HG02642 (cell line): ENCODE measurements around the gene TRERF1.
A peak's percentile ranks its signal among the peaks of the same experiment; 100 is the strongest.
"Not testable (repeated sequence)": the region's sequence is repeated elsewhere in the genome, so short reads cannot be mapped to it uniquely, and the experiment has no call there.

ENCODE experiments used
- ATAC-seq: cut with Tn5 transposase; IDR thresholded peaks from one replicate; pipeline ENCODE4 v1.9.1; 2021; ENCODE audit warnings: mild to moderate bottlenecking; ENCODE audit not compliant: unreplicated experiment, poor library complexity

TRERF1 gene

DNA sequence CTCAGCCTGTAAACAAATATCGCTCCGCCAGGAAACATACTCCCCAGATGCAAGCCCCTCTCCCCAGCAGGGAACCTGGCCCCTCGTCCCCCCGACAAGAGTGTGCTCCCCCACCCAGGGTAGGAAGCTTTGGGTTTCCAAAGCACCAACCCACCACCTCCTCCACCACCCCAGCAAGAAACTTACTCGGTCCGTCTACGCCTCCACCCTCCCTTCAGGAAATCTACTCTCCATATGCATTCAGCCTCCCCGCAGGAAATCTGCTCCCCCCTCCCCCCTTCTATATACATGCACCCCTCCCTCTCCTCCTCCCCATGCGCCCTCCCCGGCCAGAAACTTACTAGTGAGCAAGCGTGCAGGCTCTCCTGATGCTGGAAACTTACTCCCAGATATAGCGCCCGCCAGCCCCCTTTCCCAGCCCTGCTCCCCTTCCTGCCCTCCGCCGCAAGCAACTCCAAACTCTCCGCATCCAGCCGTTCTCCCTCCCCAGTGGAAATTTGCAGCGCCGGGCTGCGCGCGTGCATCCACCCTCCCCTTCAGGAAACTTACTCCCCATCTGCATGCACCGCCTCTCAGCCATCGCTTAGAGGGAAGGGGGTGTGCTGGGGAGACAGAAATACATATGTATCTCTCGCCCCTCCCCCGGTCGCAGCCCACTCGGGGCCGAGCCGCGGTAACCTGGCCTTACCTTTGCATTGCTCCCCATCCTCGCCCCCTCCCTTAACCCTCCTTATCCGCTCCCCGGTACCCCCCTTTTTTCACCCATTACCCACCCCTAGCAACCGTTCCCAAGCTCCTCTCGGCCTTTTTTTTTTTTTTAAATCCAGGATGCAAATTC, at the start of gene TRERF1:
Gene TRERF1, minus strand, starts transcription at position 594 of the 838 bp plus-strand sequence. CDS start 182,336 bp downstream, outside the sequence.
- ATAC-seq: peak; percentile 39

DNA sequence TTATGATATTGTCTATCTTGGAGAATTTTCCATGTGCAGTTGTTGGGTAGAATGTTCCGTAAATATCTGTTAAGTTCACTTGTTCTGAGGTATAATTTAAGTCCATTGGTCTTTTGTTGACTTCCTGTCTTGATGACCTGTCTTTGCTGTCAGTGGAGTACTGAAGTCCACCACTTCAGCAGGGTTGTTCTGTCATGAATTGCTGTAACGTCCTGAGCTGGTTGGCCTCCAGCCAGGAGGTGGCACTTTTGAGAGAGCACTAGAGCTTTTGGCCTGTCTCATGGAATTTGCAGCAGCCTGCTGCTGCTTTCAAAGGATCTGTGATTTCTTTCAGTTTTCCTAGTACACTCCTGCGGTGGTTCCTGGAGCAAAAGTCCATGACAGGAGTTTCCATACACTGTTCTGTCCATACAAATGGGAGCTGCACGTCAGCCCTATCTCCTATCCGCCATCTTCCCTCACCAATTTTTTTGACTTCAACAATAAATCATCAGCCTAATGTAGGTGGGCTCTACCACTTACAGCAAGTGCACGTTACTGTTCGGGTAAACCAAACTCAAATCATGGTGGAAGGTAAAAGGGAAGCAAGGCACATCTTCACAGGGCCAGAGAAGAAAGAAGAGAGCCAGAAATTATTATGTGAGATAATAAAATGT, 46.9 kb upstream of the TRERF1 start:
- ATAC-seq: no peak

- no peak for ATAC-seq
Observed at GRCh38 chr6:42493914-42494539, 42.3 kb upstream of the TRERF1 start.

DNA sequence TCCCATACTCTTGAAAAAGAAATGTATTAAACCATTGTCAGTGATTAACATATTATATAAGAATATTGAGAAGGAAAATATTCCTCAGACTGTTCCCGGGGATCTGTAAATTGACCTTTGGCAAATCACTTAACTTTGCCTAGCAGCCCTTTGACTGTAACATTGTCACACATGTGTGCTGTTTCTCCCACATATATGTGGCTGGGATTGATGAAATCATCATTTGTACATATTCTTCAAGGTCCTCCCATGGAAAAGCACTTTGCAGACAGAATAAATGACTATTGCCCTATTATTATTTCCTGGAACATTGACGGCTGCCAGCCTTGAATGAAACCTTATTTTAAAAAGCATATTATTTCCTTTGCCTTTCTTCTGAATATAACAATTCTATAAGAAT, 36.4 kb upstream of the TRERF1 start:
- no peak for ATAC-seq

GRCh38 chr6:42484261-42484660, 32.5 kb upstream of the TRERF1 start:
- ATAC-seq: no peak

GRCh38 chr6:42482174-42482573, 30.4 kb upstream of the TRERF1 start:
- ATAC-seq: no peak

DNA sequence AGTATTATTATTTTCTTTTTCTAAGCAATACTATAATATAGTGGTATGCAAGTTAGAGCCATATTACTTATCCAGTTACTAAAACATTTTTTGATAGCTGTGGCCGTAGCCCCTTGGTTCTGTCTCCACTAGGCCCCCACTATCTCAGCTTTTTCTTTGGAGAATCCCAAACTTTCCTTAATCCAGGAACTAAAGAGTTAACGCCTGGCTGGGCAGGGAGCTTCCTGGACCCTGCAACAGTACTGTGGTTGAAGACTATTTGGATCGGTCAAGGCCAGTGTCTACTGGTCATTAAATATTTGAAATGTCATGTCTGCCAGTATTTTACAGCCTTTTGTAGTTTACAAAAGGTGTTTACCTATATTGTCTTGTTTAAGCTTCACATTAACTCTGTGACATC, 20.0 kb upstream of the TRERF1 start:
- ATAC-seq: no peak

DNA sequence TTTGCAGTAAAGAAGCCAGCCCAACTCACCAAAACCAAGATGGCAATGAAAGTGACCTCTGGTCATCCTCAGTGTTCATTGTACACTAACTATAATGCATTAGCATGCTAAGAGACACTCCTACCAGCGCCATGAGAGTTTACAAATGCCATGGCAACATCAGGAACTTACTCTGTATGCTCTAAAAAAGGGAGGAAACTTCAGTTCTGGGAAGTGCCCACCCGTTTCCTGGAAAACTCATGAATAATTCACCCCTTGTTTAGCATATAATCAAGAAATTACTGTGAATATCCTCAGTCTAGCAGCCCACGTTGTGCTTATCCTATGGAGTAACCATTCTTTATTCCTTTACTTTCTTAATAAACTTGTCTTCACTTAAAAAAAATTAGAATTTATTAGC, 19.4 kb upstream of the TRERF1 start:
- no peak for ATAC-seq

- no peak for ATAC-seq
Observed at GRCh38 chr6:42468273-42468672, 16.5 kb upstream of the TRERF1 start.

- no peak for ATAC-seq
Observed at GRCh38 chr6:42467651-42468050, 15.9 kb upstream of the TRERF1 start.

- not testable (repeated sequence) for ATAC-seq
Observed at GRCh38 chr6:42466470-42466869, 14.7 kb upstream of the TRERF1 start.

DNA sequence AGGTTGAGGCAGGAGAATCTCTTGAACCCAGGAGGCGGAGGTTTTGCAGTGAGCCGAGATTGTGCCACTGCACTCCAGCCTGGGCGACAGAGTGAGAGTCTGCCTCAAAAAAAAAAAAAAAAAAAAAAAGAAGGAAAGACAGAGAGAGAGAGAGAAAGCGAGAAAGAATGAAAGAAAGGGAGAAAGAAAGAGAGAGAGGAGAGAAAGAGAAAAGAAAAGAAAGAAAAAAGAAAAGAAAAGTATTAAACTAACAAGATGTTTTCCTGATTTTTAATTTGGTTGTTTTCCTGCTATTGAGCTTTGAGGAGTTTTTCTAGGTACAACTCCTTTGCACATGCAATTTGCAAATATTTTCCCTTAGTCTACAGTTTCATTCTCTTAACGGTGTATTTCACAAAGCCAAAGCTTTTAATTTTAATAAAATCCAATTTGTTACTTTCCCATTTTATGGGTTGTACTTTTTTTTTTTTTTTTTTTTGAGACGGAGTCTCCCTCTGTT, 10.8 kb upstream of the TRERF1 start:
- ATAC-seq: no peak

GRCh38 chr6:42460883-42461282, 9.2 kb upstream of the TRERF1 start:
- no peak for ATAC-seq

DNA sequence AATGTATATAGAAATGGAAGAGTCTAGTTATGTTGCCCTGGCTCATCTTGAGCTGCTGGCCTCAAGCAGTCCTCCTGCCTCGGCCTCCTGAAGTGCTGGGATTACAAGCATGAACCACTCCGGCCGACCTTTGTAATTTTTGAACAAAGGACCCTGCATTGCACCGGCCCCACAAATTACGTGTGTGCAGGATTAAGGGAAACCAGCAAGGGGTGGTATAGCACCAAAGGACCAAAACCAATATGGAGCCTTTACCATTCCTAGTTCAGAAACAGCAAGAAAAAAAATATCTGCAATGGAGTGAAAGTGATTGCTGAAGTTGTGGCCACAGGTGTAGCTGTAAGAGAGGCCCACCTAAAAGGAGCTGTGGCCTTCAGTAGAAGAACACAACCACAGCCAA, 8.2 kb upstream of the TRERF1 start:
- ATAC-seq: no peak

DNA sequence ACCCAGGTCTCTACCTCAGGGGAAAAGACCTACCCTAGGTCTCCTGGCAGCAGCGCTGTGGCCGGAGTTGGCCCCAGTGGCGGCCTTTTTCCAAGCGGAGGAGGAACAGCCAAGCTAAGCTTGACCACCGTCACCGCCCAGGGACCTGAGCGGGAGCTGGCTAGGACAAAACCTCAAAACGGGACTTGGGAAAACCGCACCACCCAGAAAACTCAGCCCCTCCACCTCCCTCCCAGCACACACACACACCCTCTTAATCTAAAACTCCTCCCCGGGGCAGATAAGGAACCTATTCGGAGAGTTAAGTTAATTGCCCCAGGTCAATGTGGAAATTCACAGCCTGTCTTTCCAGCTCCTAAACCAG, 2.7 kb upstream of the TRERF1 start:
- no peak for ATAC-seq

DNA sequence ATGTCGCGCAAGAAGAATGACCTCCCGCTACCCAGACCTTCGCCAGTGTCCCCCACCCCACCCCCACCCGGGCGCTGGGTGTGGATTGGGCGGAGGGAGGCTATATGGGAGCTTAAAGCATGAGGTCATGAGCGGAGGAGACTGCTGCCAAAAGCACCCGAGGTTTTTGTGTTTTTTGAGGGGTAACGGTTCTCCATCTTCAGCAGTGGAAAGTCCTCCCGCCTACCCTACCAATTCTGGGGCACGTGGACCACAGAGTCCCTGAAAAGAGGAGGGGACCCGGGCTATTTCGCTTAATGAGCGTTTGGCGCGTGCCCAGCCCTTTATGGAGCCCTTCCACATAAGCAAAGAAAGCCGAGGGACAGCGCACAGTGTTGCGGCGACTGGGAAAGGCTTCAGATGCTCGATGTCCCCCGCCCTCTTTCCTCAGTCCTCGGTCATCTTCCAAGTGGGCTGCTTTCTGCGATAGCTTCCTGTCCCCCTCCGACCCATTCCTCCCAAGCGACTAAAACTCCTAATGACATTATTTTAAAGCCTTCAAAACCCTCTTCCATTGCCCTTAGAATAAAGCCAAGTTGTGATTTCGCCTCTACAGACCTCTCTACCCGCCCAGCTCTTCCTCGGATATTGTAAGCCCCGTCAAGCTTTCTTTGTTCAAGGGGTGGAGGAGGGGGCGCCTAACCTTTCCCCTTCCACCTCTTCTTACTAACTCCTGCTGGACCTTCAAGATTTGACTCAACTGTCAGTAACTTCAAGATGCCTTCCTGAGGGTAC, 2.1 kb upstream of the TRERF1 start:
- ATAC-seq: no peak

DNA sequence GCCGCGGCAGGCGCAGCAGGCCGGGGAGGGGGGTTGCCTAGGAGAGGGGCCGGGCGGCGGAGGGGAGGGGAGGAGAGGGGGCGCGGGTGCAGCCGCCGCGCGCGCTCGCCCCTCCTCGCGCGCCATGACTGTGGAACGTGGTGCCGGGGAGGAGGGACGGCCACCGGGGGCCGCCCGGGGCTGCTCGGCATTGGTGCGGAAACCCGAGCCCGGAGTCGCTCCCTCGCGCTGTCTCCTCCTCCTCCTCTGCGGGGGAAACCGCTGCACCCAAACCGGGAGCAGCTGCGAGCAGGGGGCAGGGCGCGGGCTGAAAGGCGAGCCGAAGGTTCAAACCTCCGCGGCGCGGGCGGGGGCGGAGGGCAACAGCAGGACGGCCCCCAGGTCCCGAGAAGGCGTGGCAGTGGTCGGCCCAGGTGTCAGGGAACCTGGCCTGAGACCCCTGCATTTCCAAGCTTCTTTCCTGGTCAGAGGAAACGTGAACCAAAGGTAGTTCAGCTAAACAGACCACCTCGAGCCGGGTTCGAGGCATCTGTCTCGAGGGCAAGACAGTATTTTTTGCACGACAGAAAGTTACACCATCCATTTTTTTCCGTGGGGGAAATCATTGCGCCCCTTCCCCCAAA, 1.4 kb upstream of the TRERF1 start:
- ATAC-seq: peak; percentile 67

- peak; percentile 47 for ATAC-seq
Observed at GRCh38 chr6:42452171-42453030, 675 bp upstream of the TRERF1 start.
